Loucy (cell line): Measurements from ENCODE around the gene KLK8.

Source experiments
- CTCF ChIP-seq: fragments of 200-600 bp; sonication (generic); conservative IDR thresholded peaks from 2 replicates; pipeline ENCODE4 v1.5.1; 2014; ENCODE audit warnings: mild to moderate bottlenecking, antibody characterized with exemption, low read length
- EZH2phosphoT487 ChIP-seq: fragments of 200-600 bp; IDR thresholded peaks from 2 replicates; pipeline ENCODE4 v1.6.1; 2018; ENCODE audit warnings: antibody characterized with exemption, mild to moderate bottlenecking, moderate library complexity, borderline replicate concordance

GRCh38 chr19:51015691-51016267 is 14.4 kb upstream of the KLK8 start:
- no peak for TF ChIP-seq CTCF
- no peak for TF ChIP-seq EZH2phosphoT487
